Left lobe of liver (tissue), 2 donors: Measurements from ENCODE around the gene ANAPC2. TPM values are rescaled to one million over a fixed set of nuclear protein-coding genes. Genes with fewer than 3 reads are reported as not detected.

Experiments
- ATAC-seq: fragments of 200-7000 bp; cut with Tn5 transposase; one replicate; pipeline ENCODE4 v1.9.1; 2020; ENCODE audit warnings: mild to moderate bottlenecking, moderate library complexity
- DNase-seq: peaks from one replicate; pipeline ENCODE4 v3.0.0-alpha.2; 2020; ENCODE audit warnings: low spot score
- total RNA-seq: library from RNA; stranded (reverse); gene quantifications from one replicate; pipeline ENCODE4 v1.2.1, GENCODE V29; 2021
- donor health status: DM: no; HTN: no; CAD: no; lungs with moderate emphysema.
- donor health status: DM: no; HTN: yes; CAD: no.

Gene ANAPC2
- total RNA-seq, 1 donor from 2014 or later: 35.5 TPM

- peak; percentile 27 for ATAC-seq
- no peak for DNase-seq
Measured at GRCh38 chr9:137194909-137195308, 6.5 kb upstream of the ANAPC2 start.

GRCh38 chr9:137194388-137194787 lies 6.0 kb upstream of the ANAPC2 start:
- peak; percentile 27 for ATAC-seq
- DNase-seq: peak; percentile 71

- ATAC-seq (no peak), DNase-seq (no peak)
Measured at GRCh38 chr9:137193771-137194170, 5.4 kb upstream of the ANAPC2 start.

GRCh38 chr9:137192859-137193258 lies 4.5 kb upstream of the ANAPC2 start:
- ATAC-seq: no peak
- no peak for DNase-seq

GRCh38 chr9:137192448-137192780 lies 4.1 kb upstream of the ANAPC2 start:
- DNase-seq (no peak), ATAC-seq (no peak)

- ATAC-seq: no peak
- no peak for DNase-seq
Measured at GRCh38 chr9:137191691-137192447, 3.5 kb upstream of the ANAPC2 start.

GRCh38 chr9:137191245-137191644 lies 2.9 kb upstream of the ANAPC2 start:
- ATAC-seq: no peak
- no peak for DNase-seq

GRCh38 chr9:137190315-137190856 lies 2.0 kb upstream of the ANAPC2 start:
- no peak for DNase-seq
- no peak for ATAC-seq

GRCh38 chr9:137189297-137190295 lies 1.2 kb upstream of the ANAPC2 start:
- ATAC-seq (peak; percentile 4), DNase-seq (no peak)

- DNase-seq (no peak), ATAC-seq (no peak)
Measured at GRCh38 chr9:137188086-137188489, 272 bp downstream of the ANAPC2 start.

- DNase-seq: no peak
- no peak for ATAC-seq
Measured at GRCh38 chr9:137187386-137187785, 974 bp downstream of the ANAPC2 start.

GRCh38 chr9:137186385-137186784 lies 2.0 kb downstream of the ANAPC2 start:
- peak; percentile 61 for DNase-seq

GRCh38 chr9:137185921-137186320 lies 2.4 kb downstream of the ANAPC2 start:
- no peak for ATAC-seq
- DNase-seq: no peak

More at GRCh38 chr9:137186385-137186784, 2.0 kb downstream of the ANAPC2 start:
- no peak for ATAC-seq

GRCh38 chr9:137184881-137185660 lies 3.3 kb downstream of the ANAPC2 start:
- ATAC-seq (no peak), DNase-seq (no peak)

GRCh38 chr9:137183980-137184595 lies 4.3 kb downstream of the ANAPC2 start:
- ATAC-seq: no peak
- no peak for DNase-seq

GRCh38 chr9:137182836-137183235 lies 5.5 kb downstream of the ANAPC2 start:
- DNase-seq (no peak), ATAC-seq (no peak)

- no peak for DNase-seq
Measured at GRCh38 chr9:137181680-137182079, 6.7 kb downstream of the ANAPC2 start.

GRCh38 chr9:137180491-137180890 lies 7.9 kb downstream of the ANAPC2 start:
- ATAC-seq (no peak), DNase-seq (no peak)

More at GRCh38 chr9:137181680-137182079, 6.7 kb downstream of the ANAPC2 start:
- no peak for ATAC-seq

- ATAC-seq (no peak), DNase-seq (no peak)
Measured at GRCh38 chr9:137179761-137180160, 8.6 kb downstream of the ANAPC2 start.

GRCh38 chr9:137178939-137179630 lies 9.3 kb downstream of the ANAPC2 start:
- DNase-seq: no peak
- no peak for ATAC-seq
